ENCODE data around the gene PSEN1.

GRCh38 chr14:73225496-73225895, 89.2 kb downstream of the PSEN1 start:
- TF ChIP-seq, protein P1, sequence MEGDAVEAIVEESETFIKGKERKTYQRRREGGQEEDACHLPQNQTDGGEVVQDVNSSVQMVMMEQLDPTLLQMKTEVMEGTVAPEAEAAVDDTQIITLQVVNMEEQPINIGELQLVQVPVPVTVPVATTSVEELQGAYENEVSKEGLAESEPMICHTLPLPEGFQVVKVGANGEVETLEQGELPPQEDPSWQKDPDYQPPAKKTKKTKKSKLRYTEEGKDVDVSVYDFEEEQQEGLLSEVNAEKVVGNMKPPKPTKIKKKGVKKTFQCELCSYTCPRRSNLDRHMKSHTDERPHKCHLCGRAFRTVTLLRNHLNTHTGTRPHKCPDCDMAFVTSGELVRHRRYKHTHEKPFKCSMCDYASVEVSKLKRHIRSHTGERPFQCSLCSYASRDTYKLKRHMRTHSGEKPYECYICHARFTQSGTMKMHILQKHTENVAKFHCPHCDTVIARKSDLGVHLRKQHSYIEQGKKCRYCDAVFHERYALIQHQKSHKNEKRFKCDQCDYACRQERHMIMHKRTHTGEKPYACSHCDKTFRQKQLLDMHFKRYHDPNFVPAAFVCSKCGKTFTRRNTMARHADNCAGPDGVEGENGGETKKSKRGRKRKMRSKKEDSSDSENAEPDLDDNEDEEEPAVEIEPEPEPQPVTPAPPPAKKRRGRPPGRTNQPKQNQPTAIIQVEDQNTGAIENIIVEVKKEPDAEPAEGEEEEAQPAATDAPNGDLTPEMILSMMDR (IDR thresholded peaks at IDR 0.05): no peak
- TF ChIP-seq POLR2A (IDR thresholded peaks at IDR 0.05): no peak
